IPS-18a (cell line): Measurements from ENCODE around the gene MKS1.
A peak's percentile ranks its signal among the peaks of the same experiment; 100 is the strongest.

ENCODE experiments used
- H3K27ac ChIP-seq: one replicate; pipeline ENCODE4 v1.5.1; 2013; ENCODE audit warnings: low read length
- H3K27me3 ChIP-seq: one replicate; pipeline ENCODE4 v1.6.1; 2013; ENCODE audit warnings: mild to moderate bottlenecking, low read length; ENCODE audit not compliant: control insufficient read depth, insufficient read depth
- H3K36me3 ChIP-seq: one replicate; pipeline ENCODE4 v1.6.1; 2013; ENCODE audit warnings: low read depth, low read length; ENCODE audit not compliant: control insufficient read depth
- H3K4me1 ChIP-seq: one replicate; pipeline ENCODE4 v1.6.1; 2013; ENCODE audit warnings: low read depth, low read length; ENCODE audit not compliant: control insufficient read depth
- H3K4me3 ChIP-seq: one replicate; pipeline ENCODE4 v1.5.1; 2013; ENCODE audit warnings: low read length
- H3K9ac ChIP-seq: one replicate; pipeline ENCODE4 v1.6.1; 2013; ENCODE audit warnings: mild to moderate bottlenecking, low read length, moderate library complexity
- H3K9me3 ChIP-seq: one replicate; pipeline ENCODE4 v1.6.1; 2013; ENCODE audit warnings: low read depth, low read length; ENCODE audit not compliant: control insufficient read depth

MKS1 gene

DNA sequence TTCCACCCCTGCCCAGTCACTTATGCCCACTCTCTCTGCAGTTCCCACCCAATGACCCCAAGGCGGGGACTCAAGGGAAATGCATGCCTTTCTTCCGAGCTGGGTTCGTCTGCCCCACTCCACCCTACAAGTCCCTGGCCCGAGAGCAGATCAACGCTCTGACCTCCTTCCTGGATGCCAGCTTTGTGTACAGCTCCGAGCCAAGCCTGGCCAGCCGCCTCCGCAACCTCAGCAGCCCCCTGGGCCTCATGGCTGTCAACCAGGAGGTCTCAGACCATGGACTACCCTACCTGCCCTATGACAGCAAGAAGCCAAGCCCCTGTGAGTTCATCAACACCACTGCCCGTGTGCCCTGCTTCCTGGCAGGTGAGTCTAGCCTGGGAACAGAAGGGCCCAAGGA lies 33.1 kb upstream of the MKS1 start:
- H3K27ac ChIP-seq = no peak overlapping the region
- peaks cover 3% of the 10 kb centered on the region for H3K4me1 ChIP-seq
- H3K4me3 ChIP-seq = no peak overlapping the region
- H3K9me3 ChIP-seq = no peaks in the 10 kb centered on the region
- H3K36me3 ChIP-seq = no peaks in the 10 kb centered on the region
- H3K27me3 ChIP-seq = peaks cover 75% of the 10 kb centered on the region
- H3K9ac ChIP-seq = no peak overlapping the region

GRCh38 chr17:58250344-58251011 lies 31.4 kb upstream of the MKS1 start:
- Histone ChIP-seq H3K36me3 (no peaks in the 10 kb centered on the region), H3K27ac (no peak overlapping the region), H3K9ac (no peak overlapping the region), H3K27me3 (peaks cover 88% of the 10 kb centered on the region), H3K4me3 (no peak overlapping the region), H3K4me1 (peaks cover 3% of the 10 kb centered on the region), H3K9me3 (no peaks in the 10 kb centered on the region)

GRCh38 chr17:58249270-58250133 lies 30.4 kb upstream of the MKS1 start:
- Histone ChIP-seq H3K4me3 (peak overlapping the region; percentile 55), H3K36me3 (no peaks in the 10 kb centered on the region), H3K9ac (no peak overlapping the region), H3K27me3 (peaks cover 82% of the 10 kb centered on the region), H3K4me1 (peaks cover 3% of the 10 kb centered on the region), H3K27ac (no peak overlapping the region), H3K9me3 (no peaks in the 10 kb centered on the region)

DNA sequence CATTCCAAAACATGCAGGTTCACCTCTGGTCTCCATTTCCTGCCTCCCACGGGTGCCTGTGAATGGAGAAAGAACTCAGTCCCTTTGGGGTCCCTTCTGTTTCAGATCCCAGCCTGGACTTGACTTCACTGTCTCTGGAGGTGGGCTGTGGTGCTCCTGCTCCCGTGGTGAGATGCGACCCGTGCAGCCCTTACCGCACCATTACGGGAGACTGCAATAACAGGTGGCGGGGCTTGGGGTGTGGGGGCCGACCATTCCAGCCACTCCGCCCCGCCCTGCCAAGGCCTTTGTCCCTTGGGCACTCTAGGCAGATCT lies 29.9 kb upstream of the MKS1 start:
- Histone ChIP-seq H3K4me1 (peaks cover 3% of the 10 kb centered on the region), H3K4me3 (peak overlapping the region; percentile 55), H3K27me3 (peaks cover 77% of the 10 kb centered on the region), H3K9ac (no peak overlapping the region), H3K27ac (no peak overlapping the region), H3K9me3 (no peaks in the 10 kb centered on the region), H3K36me3 (no peaks in the 10 kb centered on the region)

- Histone ChIP-seq H3K4me3 (no peak overlapping the region), H3K27me3 (peaks cover 71% of the 10 kb centered on the region), H3K9ac (no peak overlapping the region), H3K9me3 (no peaks in the 10 kb centered on the region), H3K27ac (no peak overlapping the region), H3K36me3 (no peaks in the 10 kb centered on the region), H3K4me1 (peaks cover 3% of the 10 kb centered on the region)
These were observed 28.7 kb upstream of the MKS1 start for GRCh38 chr17:58247511-58248363.

- Histone ChIP-seq H3K36me3 (no peaks in the 10 kb centered on the region), H3K27ac (no peak overlapping the region), H3K4me1 (peaks cover 3% of the 10 kb centered on the region), H3K27me3 (peaks cover 64% of the 10 kb centered on the region), H3K4me3 (no peak overlapping the region), H3K9ac (no peak overlapping the region), H3K9me3 (no peaks in the 10 kb centered on the region)
These were observed 27.7 kb upstream of the MKS1 start for GRCh38 chr17:58246781-58247180.

GRCh38 chr17:58246104-58246740 lies 27.2 kb upstream of the MKS1 start:
- peaks cover 59% of the 10 kb centered on the region for H3K27me3 ChIP-seq
- H3K27ac ChIP-seq = no peak overlapping the region
- H3K9me3 ChIP-seq = no peaks in the 10 kb centered on the region
- no peak overlapping the region for H3K4me3 ChIP-seq
- H3K36me3 ChIP-seq = no peaks in the 10 kb centered on the region
- peaks cover 3% of the 10 kb centered on the region for H3K4me1 ChIP-seq
- H3K9ac ChIP-seq = no peak overlapping the region

DNA sequence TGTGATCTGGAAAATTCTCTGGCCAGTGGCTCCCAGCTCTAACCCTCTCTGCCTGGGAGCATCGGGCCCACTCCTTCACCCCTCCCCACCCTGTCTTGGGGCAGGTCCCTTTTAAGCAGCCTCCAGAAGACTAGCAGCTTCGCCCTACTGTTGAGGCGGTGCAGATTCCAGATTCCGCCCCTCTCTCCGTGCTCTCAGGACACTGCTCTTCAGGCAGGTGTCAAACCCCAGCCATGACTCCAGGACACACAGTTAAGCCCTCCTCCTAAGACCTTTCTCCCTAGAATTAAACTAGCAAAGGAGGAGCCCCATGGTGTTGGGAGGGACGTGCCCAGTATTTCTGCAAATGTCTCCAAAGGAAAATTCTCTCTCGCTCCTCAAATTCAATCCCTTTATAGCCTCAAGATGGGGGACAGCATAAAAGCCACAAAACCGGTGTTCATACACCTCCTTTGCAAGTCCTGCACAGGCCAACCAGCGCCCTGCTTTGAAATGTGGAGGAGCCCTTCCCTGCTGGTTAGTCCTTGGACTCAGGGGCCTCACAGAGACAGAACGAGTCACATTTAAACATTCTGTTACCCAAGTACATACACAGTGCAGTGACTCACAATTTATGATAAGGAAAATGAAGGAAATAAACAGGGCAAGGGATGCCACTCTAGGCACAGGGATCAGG lies 26.5 kb upstream of the MKS1 start:
- peaks cover 54% of the 10 kb centered on the region for H3K27me3 ChIP-seq
- no peaks in the 10 kb centered on the region for H3K9me3 ChIP-seq
- H3K4me1 ChIP-seq = peaks cover 3% of the 10 kb centered on the region
- no peak overlapping the region for H3K4me3 ChIP-seq
- H3K27ac ChIP-seq = no peak overlapping the region
- H3K36me3 ChIP-seq = no peaks in the 10 kb centered on the region
- no peak overlapping the region for H3K9ac ChIP-seq

- no peak overlapping the region for H3K4me3 ChIP-seq
- no peak overlapping the region for H3K9ac ChIP-seq
- peaks cover 3% of the 10 kb centered on the region for H3K4me1 ChIP-seq
- no peaks in the 10 kb centered on the region for H3K36me3 ChIP-seq
- no peaks in the 10 kb centered on the region for H3K9me3 ChIP-seq
- no peak overlapping the region for H3K27ac ChIP-seq
- H3K27me3 ChIP-seq = peaks cover 54% of the 10 kb centered on the region
These were observed 25.9 kb upstream of the MKS1 start for GRCh38 chr17:58244963-58245362.

DNA sequence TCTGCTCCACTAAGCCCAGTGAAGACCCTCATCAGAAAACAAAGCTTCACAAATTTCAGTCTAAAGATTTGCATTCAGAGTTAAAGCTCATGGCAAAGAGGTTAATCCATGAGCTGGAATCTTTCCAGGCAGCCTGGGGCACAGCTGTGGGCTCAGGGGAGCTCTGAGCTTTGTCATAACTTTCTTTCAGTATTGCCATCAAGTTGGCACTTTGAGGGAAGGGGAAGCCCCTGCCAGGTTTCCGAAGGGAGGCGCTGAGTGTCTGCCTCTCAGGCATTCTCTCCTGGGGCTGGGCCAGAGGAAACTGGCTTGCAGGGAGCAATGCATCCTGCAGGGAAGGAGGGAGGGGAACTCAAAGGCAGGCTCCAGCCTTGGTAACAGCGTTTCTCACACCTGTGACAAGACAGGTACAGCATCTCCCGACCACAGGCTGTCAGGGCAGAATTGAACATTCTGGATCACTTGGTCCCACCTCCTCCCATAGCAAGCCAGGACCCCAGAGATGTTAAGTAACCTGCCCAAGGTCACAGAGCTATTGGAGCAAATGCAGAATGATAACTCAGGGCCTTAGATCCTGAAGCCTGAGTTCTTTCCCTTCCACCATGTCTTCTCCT lies 23.2 kb upstream of the MKS1 start:
- H3K9me3 ChIP-seq = no peaks in the 10 kb centered on the region
- H3K36me3 ChIP-seq = no peaks in the 10 kb centered on the region
- H3K27ac ChIP-seq = no peak overlapping the region
- no peak overlapping the region for H3K9ac ChIP-seq
- H3K4me1 ChIP-seq = no peaks in the 10 kb centered on the region
- H3K27me3 ChIP-seq = peaks cover 32% of the 10 kb centered on the region
- H3K4me3 ChIP-seq = no peak overlapping the region
